Tibial nerve (tissue), 4 donors: ENCODE results near the gene RASGEF1C.

Source experiments
- CTCF ChIP-seq, 5 experiments: fragments of 200-600 bp in 3 of 5; fragments of 450-650 bp in 2 of 5; sonication (generic) in 3 of 5; IDR thresholded peaks; one replicate each; pipeline ENCODE4 v1.5.1; 2016 to 2019; ENCODE audit warnings: antibody characterized with exemption in 5 of 5, mild to moderate bottlenecking in 3 of 5, moderate library complexity in 2 of 5
- EP300 ChIP-seq, 2 donors: sonication (generic); formaldehyde crosslinking; IDR thresholded peaks; one replicate each; pipeline ENCODE4 v1.6.1; 2017; ENCODE audit warnings: antibody characterized with exemption in 2 of 2, mild to moderate bottlenecking in 1 of 2

DNA sequence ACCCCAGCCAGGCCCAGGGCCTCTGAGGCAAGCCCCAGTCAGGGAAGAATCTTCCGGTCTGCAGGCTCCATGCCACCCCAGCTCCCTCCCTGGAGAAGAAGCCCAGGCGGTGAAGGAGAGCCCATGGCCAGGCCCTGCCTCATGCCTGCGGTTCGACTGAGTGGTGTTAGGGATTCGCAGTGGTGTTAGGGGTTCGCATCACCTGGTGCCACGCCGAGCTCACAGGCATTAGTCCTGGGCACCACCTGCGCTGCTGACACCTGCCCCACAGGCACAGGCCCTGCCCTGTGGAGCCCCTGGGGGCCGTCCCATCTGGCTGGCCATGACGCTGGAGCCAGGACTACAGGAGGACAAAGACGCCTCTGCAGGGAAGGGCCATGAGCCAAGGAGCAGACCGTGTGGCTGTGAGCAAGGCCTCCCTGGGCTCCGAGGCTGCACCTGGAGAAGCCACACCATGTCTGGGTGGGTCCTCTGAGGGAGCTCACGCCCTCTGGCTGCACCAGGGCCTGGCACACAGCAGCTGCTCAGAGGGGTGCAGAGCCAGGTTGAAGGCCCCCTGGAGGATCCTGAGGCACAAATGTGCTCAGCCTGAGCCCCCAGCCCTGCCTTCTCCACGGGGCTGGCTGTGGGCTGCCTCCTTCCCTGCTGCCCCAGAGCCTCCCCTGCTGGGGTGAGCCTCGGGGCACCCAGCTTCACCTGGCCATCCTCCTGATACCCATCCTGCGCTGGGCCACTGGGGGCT is 109.8 kb downstream of the RASGEF1C start:
- TF ChIP-seq CTCF (IDR thresholded peaks at IDR 0.05) (no peak), EP300 (IDR thresholded peaks at IDR 0.05) (no peak)
